ENCODE data around the gene FAM241A.
"Not testable (repeated sequence)": the region's sequence is repeated elsewhere in the genome, so short reads cannot be mapped to it uniquely, and the experiment has no call there.

FAM241A gene

DNA sequence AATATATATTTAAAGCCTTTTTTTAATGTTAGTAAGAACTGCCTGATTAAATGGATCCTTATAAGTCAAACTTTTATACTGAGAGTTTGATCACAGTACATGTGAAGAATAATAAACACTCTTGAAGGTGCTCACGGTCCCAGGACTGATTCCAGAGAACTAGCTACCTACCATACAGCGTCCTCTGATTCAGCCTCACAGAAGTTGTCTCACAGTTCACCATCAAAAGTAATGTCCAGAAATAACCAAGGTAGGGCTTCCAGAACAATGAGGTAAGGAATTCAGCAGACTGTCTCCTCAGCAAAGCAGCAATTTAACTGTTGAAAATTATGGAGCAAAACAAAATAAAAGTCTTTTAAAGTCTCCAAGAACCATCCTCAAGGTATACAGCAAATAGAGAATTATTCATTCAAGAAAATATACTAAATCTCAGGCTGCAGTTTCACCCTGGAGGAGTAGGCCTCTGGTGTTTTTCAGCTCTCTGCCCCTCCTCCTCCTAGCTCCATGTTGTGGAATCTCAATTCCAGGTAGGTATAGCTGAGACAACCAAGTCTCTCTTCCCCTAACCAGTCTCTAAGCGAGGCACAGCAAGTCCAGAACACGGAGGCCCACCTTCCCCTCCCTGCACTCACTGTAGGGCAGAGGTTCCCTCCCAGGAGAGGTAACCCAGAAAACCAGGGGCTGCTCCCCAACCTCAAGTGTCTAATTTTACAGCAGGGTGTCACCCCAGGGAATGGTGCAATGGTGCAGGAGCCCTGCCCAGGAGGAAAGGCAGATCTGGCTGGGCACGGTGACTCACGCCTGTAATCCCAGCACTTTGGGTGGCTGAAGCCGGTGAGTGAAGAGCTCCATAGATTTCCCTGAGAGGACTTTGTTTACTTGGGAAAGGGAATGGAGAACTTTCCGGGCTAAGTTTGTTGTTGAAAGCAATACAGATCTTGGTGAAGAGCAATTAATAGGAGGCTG lies 28.6 kb downstream of the FAM241A start:
- no peak for DNase-seq (ENCODE audit: low spot score)

DNA sequence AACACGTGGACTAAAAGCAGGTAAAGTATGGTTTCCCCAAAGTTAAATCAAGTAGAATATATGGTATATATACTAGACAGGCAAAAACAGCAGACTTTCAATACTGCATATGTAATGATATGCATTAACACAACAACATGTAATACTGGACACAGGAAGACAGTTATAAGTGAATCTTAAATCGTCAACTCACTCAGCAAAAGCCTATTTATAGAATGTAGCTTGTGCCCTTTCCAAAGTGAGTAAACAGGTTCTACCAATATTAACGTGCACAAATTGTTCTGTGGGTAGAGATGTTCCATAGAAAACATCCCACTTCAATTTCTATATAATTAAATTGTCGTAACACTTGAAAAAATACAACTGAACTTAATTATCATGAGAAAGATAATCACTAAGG lies 30.6 kb downstream of the FAM241A start:
- DNase-seq (ENCODE audit: low spot score): no peak

DNA sequence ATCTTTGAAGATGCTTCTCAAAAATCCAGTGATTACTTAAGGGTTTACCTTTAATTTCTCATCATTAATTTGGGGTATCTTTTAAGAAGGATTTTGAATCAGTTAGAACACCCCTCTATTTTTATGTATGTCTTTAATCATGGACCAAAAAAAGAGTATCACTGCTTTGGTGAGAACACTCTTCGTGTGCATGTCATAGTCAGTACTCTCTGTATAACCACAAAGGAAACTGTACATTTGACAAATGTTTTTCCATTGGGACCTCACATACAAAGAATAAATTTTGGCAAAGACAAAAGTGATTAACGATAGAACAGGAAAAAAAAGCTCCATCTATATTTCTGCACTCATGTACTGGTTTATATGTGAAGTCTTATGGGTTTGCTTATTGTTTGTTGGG lies 31.3 kb downstream of the FAM241A start:
- no peak for DNase-seq (ENCODE audit: low spot score)

DNA sequence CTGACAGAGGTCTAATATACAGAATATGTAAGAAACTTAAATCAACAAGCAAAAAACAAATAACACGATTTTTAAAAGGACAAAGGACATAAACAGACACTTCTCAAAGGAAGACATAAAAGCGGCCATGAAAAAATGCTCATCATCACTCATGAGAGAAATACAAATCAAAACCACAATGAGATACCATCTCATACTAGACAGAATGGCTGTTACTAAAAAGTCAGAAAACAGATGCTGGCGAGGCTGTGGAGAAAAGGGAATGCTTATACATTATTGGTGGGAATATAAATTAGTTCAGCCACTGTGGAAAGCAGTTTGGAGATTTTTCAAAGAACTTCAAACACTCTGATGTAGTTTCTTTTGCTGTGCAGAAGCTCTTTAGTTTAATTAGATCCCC lies 33.5 kb downstream of the FAM241A start:
- not testable (repeated sequence) for DNase-seq (ENCODE audit: low spot score)

DNA sequence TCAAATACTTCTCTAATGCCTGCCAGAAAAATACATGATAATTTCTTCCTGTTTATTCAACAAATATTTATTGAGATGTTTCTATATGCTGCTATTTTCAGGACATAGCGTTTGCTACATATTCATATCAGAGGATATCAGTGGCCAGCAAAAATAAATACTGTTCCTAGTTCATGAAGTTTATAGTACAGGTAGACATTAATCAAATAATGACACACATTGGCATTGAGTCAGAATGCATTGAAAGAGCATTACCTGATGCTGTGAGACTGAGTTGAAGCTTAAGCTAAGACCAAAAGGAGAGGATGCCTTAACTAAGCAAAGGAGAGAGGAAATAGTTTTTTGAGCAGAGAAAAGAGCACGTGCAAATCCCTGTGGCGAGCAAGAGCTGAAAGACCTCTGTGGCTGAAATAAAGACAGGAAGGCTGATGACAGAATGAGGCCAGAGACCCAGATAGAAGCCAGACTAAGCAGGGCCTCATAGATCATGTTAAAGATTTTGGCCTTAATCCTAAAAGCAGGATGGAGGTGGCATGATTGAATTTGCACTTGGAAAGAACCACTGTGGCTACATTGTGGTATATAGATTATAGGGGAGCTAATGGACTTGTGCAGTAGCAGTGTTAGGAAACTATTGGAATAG lies 36.2 kb downstream of the FAM241A start:
- no peak for DNase-seq (ENCODE audit: low spot score)

DNA sequence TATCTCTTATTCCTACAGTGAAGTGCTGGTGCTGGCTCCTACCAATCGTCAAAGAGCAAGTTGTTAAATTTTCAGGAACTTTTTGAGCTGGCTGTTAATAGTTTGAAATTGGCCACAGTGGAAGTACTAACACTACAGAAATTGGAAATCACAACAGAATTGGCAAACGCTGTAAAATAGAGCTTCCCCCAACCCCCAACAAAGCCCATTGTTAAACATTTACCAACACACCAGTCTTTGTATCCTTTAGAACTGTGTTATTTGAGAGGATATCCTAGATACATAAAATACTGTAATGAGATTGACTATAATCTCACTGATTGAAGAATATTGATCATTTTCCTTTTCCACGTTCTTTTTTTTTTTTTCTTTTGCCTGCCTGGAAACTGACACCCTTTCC lies 37.4 kb downstream of the FAM241A start:
- no peak for DNase-seq (ENCODE audit: low spot score)

DNA sequence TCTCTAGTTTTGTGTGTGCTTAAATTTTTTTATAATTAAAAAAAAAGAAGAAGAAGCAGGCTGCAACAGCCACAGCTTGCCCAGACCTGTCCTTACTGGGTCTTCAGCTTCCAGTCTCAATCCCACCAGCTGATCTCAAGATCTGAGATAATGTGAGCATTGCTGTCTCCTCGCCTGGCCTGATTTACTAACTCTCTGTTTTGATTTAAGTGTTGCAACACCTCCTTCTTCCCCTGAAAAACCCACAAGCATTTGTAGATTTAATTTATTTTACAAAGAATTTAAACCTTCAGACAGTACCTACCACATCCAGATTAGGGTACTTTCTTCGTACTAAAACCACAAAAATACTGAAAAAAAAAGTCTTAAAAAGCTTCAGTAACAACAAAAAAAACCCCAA lies 38.0 kb downstream of the FAM241A start:
- no peak for DNase-seq (ENCODE audit: low spot score)

DNA sequence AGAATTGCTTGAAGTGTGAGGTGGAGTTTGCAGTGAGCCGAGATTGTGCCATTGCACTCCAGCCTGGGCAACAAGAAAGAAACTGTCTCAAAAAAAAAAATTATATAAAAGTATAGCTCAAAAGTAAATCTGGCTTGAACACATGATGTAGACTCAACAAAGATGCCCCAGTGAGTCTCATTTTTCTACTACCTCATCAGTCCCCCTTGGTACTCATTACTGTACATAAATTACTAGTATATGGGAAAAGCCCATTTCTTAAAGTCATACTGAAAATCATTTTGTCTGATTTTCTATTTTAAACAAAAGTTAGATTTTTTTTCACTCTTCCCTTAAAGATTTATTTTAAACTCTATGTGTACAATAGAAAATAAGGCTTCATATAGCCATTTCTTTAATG lies 39.2 kb downstream of the FAM241A start:
- no peak for DNase-seq (ENCODE audit: low spot score)

DNA sequence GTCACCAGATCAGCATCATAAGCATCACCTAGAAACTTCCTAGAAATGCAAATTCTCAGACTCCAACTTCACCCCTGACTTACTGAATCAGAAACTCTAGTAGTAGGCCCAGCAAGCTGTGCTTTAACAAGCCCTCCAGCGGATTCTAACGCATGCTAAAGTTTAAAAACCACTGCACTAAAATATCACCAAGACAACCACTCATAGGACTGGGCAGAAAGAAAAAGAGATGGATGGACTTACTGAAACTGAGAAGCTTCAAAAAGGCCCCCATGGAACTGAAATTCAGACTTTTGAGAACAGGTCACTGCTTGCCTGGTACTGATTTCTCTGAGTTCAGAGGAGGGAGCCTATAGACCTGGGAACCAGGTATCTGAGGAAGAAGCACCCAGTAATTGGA lies 40.1 kb downstream of the FAM241A start:
- DNase-seq (ENCODE audit: low spot score): no peak

DNA sequence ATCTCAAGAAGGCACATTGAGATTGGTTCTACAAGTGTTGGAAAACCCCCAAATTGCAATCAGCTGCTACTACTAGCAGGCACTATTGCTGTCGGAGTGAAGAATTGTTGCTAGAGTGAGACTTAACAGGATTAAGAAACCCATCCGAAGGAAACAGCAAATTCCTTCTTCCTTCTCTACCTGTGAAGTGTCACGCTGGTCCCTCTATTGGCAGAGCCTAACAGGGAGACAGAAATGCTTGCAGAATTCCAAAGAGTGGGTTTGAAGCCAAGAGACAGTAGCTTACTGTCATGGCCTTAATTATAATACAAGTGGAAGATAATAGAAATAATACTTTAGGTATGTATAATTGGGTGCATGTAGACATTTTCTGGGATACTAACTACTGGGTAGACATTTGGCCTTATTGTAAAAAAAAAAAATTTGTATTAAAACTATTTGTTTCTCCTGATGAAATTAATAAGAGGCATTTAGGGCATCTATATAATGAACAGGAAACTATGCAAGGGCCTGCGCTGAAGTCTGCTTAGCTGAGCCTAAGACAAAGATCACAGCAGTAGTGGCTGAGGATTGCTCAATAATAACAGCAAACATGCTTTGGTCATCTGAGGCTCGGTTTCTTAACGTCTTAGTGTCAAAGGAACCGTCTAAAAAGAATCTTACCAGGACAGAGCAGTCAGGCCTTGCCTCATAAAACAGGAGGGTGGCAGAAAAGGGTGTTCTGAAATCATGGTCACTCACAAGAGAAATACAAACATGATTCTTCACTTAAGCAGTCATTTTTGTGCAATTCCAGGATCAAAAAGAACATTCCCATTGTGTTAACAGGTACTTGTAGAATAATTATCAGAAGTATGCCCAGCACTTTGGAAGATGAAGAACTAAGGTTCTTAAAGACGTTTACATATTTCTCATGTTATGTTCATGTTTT lies 40.8 kb downstream of the FAM241A start:
- DNase-seq (ENCODE audit: low spot score): no peak

DNA sequence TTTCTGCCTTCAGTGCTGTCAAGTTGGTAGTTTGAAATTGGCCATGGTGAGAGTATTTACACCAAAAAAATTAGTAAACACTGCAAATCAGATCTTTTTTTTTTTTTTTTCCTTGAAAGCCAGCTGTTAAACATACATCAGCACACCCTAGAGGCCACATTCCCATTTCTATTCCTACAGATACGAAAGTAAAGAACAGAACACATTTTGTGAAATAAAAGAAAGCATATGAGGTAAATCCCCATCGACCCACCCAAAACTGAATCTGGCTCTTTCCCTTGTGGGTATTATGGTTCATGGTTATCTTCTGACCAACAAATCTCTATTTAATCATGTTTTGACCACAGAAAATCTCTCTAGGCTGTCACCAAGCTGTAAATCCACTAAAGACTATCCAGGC lies 44.5 kb downstream of the FAM241A start:
- no peak for DNase-seq (ENCODE audit: low spot score)

DNA sequence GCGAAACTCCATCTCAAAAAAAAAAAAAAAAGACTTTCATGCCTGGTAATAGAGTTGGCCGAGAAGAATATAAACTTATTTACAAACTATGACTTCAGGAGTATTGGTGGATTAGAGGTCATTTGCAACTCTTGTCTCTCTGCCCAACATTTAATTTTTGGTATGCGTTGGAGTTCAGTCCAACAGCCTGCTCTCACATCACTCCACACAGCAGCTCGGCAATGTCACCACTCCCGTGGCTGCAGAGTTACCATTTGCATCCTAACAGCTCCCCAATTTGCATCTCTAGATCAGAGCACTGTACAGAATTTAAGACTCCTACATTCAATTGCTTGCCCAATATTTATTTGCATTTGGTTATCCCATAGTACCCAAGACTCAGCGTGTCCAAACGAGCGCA lies 45.4 kb downstream of the FAM241A start:
- DNase-seq (ENCODE audit: low spot score): no peak

DNA sequence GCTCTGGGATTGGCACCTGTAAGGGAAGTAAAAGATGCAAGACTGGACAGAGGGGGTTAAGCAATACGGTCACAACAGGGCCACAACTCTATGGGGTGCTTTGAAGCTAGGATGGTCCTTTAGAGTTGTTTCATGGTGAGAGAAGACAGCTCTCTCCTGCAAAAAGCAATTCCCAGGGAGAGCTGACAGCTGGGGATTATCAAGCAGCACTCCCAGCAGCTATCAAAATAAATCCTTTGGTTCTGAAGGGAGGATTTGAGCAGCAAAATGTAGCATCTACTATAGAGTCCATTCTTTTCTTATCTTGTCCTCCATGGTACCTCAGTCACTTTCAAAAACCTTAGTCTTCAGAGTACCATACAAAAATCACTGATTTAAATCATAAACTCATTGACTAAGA lies 51.2 kb downstream of the FAM241A start:
- DNase-seq (ENCODE audit: low spot score): no peak

DNA sequence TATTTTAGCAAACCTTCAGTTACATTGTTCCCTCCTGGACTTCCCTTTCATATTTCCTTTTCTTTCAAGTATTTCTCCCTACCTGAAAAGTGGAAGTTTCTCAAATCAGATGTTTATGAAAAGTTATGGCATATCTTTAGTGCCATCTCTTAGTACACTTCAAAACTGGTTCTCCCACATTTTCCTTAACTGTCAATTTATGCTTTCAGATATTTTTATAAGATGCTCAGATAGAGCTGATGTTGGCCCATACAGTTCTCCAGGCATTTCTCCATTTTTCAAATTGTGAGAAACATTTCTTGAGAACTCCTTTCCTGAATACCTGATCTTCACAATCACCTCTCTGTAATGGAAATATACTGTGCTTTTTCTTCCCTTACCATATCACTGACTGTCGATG lies 53.8 kb downstream of the FAM241A start:
- DNase-seq (ENCODE audit: low spot score): no peak

DNA sequence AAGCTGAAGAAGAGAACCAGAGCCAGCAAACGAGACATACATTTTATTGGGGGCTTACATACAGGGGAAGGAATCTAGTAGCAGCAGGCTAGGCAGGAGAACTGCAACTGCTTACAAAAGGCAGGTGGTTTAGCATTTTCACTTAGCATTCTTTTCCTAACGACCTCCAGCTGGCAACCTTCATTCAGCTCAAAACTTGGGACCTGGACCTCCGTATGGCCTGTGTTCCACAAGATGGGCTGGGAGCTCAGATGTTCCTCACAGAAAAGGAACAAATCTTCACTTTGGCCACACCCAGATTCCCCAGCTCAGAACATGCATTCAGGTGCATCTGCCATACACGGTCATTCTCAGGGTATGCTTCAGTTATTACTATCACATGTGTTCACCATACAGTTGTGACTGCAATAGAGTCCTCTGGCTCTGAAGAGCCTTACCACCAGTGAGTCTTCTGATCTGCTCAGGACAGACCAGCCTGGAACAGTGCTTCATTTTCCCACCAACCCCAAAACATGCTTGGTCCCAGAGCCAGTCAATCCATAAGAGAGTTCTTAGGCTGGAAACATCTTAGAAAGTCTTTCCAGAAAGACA lies 56.8 kb downstream of the FAM241A start:
- DNase-seq (ENCODE audit: low spot score): no peak

DNA sequence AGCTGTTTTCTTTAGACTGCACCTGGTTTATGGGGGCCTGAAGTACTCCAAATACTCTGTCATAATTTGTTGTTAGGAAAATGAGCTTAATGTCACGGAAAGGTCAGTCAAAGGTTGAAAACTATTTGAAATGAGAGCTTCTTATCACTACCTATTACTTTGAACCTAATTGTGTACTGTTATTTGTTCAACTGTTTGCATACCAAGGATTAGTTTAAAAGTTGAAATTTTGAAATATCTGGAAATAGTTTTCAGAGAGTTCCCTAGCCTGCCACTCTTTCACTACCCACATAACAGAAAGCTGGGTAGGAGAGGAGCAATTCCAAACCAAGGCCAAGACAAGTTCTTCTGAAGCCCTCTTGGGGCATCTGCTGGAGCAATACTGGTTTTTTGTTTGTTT lies 58.3 kb downstream of the FAM241A start:
- DNase-seq (ENCODE audit: low spot score): no peak

DNA sequence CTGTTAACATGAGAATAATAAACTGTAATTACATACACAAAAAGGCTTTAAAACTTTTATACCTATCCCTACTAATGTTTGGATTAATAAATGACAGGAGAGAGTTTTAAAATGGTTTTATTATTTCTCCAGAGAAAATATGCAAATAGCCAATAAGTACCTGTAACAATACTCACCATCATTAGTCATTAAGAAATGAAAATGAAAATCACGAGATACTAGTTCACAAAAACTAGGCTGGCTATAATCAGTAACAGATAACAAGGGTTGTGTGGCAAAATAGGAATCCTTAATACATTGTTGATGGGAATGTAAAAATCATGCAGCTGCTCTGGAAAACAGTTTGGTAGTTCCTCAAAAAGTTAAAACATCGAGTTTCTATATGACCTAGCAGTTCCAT lies 61.2 kb downstream of the FAM241A start:
- DNase-seq (ENCODE audit: low spot score): no peak

DNA sequence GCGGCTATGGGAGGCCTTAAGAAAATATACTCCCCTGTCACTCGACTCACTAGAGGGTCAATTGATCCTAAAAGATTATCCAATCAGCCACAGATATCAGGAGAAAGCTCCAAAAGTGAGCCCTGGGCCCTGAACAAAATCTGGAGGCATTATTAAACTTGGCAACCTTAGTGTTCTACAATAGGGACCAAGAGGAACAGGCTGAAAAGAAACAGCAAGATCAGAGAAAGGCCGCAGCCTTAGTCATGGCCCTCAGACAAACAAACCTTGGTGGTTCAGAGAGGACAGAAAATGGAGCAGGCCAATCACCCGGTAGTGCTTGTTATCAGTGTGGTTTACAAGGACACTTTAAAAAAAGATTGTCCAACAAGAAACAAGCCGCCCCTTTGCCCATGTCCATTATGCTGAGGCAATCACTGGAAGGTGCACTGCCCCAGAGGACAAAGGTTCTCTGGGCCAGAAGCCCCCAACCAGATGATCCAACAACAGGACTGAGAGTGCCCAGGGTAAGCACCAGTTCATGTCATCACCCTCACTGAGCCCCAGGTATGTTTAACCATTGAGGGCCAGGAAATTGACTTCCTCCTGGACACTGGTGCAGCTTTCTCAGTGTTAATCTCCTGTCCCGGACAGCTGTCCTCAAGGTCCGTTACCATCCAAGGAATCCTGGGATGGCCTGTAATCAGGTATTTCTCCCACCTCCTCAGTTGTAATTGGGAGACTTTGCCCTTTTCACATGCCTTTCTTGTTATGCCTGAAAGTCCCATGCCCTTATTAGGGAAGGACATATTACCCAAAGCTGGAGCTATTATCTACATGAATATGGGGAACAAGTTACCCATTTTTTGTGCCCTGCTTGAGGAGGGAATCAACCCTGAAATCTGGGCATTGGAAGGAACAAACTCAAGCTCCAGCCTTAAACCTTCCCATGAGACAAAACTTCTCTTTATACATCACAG lies 63.2 kb downstream of the FAM241A start:
- DNase-seq (ENCODE audit: low spot score): not testable (repeated sequence)

DNA sequence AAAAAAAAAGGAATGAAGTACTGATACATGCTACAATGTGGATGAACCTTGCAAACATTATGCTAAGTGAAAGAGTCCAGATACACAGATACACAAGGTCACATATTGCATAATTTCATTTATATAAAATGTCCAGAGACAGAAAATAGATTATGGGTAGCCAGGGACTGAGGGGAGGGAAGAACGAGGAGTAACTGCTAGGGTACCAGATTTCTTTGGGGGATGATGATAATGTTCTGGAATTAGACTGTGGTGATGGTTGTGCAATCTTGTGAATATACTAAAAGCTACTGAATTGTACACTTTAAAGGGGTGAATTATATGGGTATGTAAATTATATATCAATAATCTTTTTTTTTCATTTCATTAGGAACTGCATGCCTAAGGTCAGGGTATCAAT lies 65.5 kb downstream of the FAM241A start:
- no peak for DNase-seq (ENCODE audit: low spot score)

DNA sequence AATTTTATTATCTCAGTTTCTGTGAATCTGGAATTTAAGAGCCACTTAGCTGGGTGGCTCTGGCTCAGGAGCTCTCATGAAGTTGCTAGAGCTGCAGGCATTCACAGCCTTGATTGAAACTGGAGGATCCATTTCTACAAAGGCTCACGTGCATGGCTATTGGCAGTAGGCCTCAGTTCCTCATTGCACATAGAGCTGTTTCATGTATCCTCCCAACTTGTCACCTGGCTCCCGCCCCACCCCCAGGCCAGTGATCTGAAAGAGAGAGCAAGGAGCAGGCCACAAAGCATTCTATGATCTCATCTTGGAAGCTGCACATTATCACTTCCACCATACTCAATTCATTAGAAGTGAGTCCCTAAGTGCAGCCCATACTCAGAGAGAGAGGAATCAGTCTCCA lies 67.8 kb downstream of the FAM241A start:
- DNase-seq (ENCODE audit: low spot score): no peak

DNA sequence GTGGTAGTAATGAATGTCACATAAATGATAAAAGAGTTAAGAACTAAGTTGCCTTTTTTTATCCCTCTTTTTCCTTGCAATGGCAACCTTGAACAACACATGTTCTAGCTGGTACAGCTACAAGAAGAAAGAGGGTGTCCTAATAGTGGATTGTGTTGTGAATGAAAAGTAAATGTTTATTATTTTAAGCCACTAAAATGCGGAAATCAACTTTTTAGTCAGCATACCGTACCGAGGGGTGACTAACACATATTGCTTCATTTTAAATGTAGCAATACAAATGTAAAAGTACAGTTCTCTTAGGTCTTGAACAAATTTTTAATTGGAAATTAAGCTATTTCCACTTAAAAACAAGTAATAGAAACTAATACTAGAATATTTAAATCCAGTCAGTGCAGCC lies 68.6 kb downstream of the FAM241A start:
- no peak for DNase-seq (ENCODE audit: low spot score)
